K562 (cell line): ENCODE data around the gene ABCC1. TPM values are rescaled to one million over a fixed set of nuclear protein-coding genes. Genes with fewer than 3 reads are reported as not detected.

Experiments used
- ARID4B ChIP-seq: sonication (generic); formaldehyde crosslinking; IDR thresholded peaks from 2 replicates; pipeline ENCODE4 v1.8.0; 2022; ENCODE audit warnings: mild to moderate bottlenecking, missing genetic modification reagents
- BACH1 ChIP-seq: fragments of 200-800 bp; sonication (Bioruptor generic); IDR thresholded peaks from 2 replicates; pipeline ENCODE4 v1.6.1; 2016; ENCODE audit warnings: missing genetic modification characterization, missing compliant biosample characterization
- MXI1 ChIP-seq: IDR thresholded peaks from 2 replicates; pipeline ENCODE4 v1.6.1; 2011; ENCODE audit warnings: low read depth, mild to moderate bottlenecking, improper control_type of control experiment, low read length
- PPARD ChIP-seq: fragments of 250-450 bp; sonication (Bioruptor Pico); IDR thresholded peaks from 2 replicates; pipeline ENCODE4 v1.8.0; 2022; ENCODE audit warnings: inconsistent platforms, mild to moderate bottlenecking, moderate library complexity
- ZMIZ1 ChIP-seq, 2 experiments: fragments of 150-350 bp in 1 of 2; IDR thresholded peaks; 2 replicates each; pipeline ENCODE4 v1.6.1; 2012 to 2016; ENCODE audit warnings: low read depth in 2 of 2, low read length in 2 of 2, mild to moderate bottlenecking in 1 of 2, moderate library complexity in 1 of 2
- ZNF165 ChIP-seq: fragments of 250-450 bp; sonication (Bioruptor Pico); IDR thresholded peaks from 2 replicates; pipeline ENCODE4 v1.4.0; 2020; ENCODE audit warnings: borderline replicate concordance
- ZNF318 ChIP-seq, 2 experiments: fragments of 450-650 bp; IDR thresholded peaks; 2 replicates each; pipeline ENCODE4 v1.6.1; 2016; ENCODE audit warnings: mild to moderate bottlenecking in 2 of 2, borderline replicate concordance in 1 of 2, low read depth in 1 of 2, moderate library complexity in 1 of 2
- ZNF584 ChIP-seq: fragments of 200-800 bp; sonication (Bioruptor generic); IDR thresholded peaks from 2 replicates; pipeline ENCODE4 v1.6.1; 2016; ENCODE audit warnings: low read depth, mild to moderate bottlenecking, missing genetic modification characterization, missing compliant biosample characterization
- ZNF655 ChIP-seq: fragments of 250-450 bp; sonication (Bioruptor Pico); IDR thresholded peaks from 2 replicates; pipeline ENCODE4 v1.5.0; 2021
- polyA plus RNA-seq, 8 experiments: library from polyadenylated mRNA; depleted of rRNA in 4 of 8; stranded (reverse) in 5 of 8; unstranded in 3 of 8; fragments of >200 nt; fragmentation: Nextera tagmentation in 2 of 8; fragmentation: Illumina TruSeq in 1 of 8; extraction: Ambion mirVana in 2 of 8; extraction: Trizol in 1 of 8; gene quantifications; 2 replicates each; pipeline versions ENCODE4 v1.2.1 to v1.2.3, GENCODE V29; 2011 to 2014; ENCODE audit warnings: inconsistent platforms in 1 of 8, missing spikeins in 1 of 8
- total RNA-seq, 7 experiments: library from RNA; depleted of rRNA in 6 of 7; stranded (reverse); fragments of >200 nt in 6 of 7; fragmentation: Illumina TruSeq in 2 of 7; extraction: Trizol in 2 of 7; gene quantifications; 2 replicates each; pipeline versions ENCODE4 v1.2.1 to v1.2.3, GENCODE V29; 2011 to 2021; ENCODE audit warnings: low replicate concordance in 1 of 7

The ABCC1 gene
- total and polyA plus RNA-seq, 9 of the 15 experiments (the other 6 are each of a cell fraction or from before 2014, with no cell fraction given) = 3.9 to 41.6 (median 10.0) TPM

- TF ChIP-seq ARID4B (CRISPR knock-in tag) = no peak
- no peak for TF ChIP-seq ZNF318 (IDR thresholded peaks at IDR 0.05; ENCODE audit: borderline replicate concordance in 1 of 2, low read depth in 1 of 2)
- TF ChIP-seq BACH1 (tag) = no peak
- TF ChIP-seq PPARD (CRISPR knock-in tag) = no peak
- no peak for TF ChIP-seq ZNF655 (CRISPR knock-in tag)
- no peak for TF ChIP-seq ZNF584 (CRISPR knock-in tag)
- TF ChIP-seq MXI1 = no peak
- no peak for TF ChIP-seq ZNF165
- no peak for TF ChIP-seq ZMIZ1 (IDR thresholded peaks at IDR 0.05; ENCODE audit: low read depth in 2 of 2, low read length in 2 of 2)
Observed at GRCh38 chr16:16190546-16190945, 241.1 kb downstream of the ABCC1 start (continued).
